GM10248 (cell line): ENCODE measurements around the gene RRP15.

ENCODE experiments used
- CTCF ChIA-PET: fragments of 300-600 bp; sonication (Branson Sonifier 250); formaldehyde crosslinking; extraction: SDS; loops from one replicate; lab custom pipeline; 2021; ENCODE audit warnings: antibody characterized with exemption; lab: Yijun Ruan, JAX
- POLR2A ChIA-PET: fragments of 350-650 bp; sonication (Branson Sonifier 250); formaldehyde crosslinking; extraction: SDS; loops from one replicate; lab custom pipeline; 2020; ENCODE audit warnings: antibody characterized with exemption; lab: Yijun Ruan, JAX
- DNase-seq: peaks from one replicate; pipeline ENCODE4 v3.0.0; 2012; ENCODE audit errors: extremely low spot score
- TF ChIP-seq, protein P1 (sequence below): IDR thresholded peaks from 2 replicates; pipeline ENCODE4 v1.5.1; 2012; ENCODE audit warnings: mild to moderate bottlenecking, low read depth; ENCODE audit errors: extremely low read depth, missing control alignments, control extremely low read depth

The RRP15 gene

DNA sequence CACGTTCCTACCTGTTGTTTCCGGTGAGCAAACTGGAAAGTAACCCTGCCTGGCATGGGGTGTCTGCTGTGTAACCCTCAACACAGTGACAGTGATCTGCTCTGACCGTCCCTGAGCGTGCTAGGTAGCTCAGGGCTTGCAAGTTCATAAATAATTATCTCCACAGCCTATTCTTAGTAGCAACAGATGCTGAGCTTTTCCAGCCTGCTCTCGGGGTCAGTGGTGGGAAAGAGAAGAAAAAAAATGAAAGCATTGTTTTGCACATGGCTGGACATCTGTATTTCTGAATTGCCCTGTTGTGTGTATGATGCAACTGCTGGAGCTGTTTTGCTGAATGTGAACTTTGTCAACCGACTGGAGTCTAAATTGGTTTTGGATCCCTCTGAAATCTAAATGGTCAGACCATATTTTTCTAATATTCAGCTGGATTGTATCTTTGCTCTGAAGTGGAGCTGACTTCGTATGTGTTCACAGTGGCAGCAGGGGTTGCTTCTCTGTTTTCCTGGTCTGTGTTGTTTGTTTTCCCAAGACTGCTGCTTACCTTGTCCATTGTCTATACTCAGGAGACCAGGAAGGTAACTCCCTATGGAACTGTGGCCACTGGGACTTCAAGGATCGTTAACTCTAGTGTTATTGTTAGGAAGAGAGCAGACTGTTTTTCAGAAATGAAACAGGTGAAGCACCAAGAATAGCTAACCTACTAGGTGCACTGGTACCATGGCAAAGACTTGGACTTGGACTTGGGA is 87.0 kb downstream of the RRP15 start:
- TF ChIP-seq, protein P1, sequence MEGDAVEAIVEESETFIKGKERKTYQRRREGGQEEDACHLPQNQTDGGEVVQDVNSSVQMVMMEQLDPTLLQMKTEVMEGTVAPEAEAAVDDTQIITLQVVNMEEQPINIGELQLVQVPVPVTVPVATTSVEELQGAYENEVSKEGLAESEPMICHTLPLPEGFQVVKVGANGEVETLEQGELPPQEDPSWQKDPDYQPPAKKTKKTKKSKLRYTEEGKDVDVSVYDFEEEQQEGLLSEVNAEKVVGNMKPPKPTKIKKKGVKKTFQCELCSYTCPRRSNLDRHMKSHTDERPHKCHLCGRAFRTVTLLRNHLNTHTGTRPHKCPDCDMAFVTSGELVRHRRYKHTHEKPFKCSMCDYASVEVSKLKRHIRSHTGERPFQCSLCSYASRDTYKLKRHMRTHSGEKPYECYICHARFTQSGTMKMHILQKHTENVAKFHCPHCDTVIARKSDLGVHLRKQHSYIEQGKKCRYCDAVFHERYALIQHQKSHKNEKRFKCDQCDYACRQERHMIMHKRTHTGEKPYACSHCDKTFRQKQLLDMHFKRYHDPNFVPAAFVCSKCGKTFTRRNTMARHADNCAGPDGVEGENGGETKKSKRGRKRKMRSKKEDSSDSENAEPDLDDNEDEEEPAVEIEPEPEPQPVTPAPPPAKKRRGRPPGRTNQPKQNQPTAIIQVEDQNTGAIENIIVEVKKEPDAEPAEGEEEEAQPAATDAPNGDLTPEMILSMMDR: no peak
- ChIA-PET CTCF (interaction anchor here (1.1 to 2.8 kb wide), 3 partner anchors 9 to 33 kb away, joined by 3 to 8 read pairs (median 3); no protein-coding TSS in a partner anchor), POLR2A (no interaction called here)
- DNase-seq: no peak

DNA sequence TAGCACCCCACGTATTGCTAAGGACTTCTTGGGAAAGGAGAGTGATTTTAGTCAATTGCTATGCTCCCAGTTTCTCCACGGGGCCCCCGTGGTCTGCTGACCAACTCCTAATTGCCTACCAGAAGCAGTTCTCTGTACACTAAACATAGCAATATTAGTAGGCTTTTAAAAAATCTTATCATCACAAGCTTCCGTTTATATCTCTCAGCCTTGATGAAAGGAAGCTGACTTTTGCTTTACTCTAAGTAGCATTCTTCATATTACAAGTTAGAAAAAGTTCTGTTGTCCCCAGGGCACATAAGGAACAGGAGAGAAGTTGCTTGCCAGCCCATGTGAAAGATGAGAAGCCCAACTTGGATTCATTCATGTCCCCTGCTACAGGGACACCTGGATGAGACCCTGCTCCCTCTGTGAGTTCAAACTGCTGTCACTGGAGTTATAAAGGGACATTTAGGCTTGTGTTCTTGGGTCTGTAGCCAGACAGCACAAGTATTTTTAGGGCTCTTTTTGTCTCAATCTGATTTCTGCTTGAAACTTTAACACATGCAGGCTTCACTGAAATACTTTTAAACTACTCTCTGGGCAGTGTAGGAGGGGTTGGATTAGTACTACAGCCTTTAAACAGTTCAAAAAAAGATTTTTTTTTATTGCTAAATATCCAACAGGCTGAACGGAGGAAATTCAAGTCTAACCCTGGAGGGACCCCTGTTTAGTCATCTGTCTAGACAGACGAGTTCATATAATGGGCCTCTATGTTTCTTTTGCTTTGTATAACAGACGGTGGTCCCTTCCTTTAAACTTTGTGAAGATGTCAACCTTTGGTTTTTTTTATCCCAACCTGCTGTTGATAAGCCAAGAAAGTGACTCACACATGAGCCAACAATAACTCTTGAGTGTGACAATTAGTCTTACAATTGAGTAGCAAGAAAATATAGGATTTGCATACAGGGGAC is 89.6 kb downstream of the RRP15 start:
- DNase-seq: no peak
- TF ChIP-seq, protein P1: no peak
- ChIA-PET POLR2A (no interaction called here), CTCF (no interaction called here)

DNA sequence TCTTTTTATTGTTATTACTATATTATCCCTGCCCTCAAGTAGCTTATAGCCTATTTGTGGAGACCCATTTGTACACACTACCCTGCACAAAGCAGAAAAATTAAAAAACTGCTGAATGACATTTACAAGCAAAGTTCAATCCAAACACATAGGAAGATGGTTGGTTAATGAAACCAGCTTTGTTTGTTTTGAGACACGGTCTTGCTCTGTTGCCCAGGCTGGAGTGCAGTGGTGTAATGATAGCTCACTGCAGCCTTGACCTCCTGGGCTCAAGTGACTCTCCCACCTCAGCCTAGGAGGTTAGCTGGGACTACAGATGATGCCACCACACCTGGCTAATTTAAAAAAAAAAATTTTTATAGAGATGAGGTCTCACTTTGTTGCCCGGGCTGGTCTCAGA is 91.6 kb downstream of the RRP15 start:
- ChIA-PET CTCF (interaction anchor here (0.8 to 1.7 kb wide), 4 partner anchors 9 to 21 kb away, joined by 3 to 4 read pairs (median 4); no protein-coding TSS in a partner anchor), POLR2A (no interaction called here)
- TF ChIP-seq, protein P1: no peak
- DNase-seq: no peak

DNA sequence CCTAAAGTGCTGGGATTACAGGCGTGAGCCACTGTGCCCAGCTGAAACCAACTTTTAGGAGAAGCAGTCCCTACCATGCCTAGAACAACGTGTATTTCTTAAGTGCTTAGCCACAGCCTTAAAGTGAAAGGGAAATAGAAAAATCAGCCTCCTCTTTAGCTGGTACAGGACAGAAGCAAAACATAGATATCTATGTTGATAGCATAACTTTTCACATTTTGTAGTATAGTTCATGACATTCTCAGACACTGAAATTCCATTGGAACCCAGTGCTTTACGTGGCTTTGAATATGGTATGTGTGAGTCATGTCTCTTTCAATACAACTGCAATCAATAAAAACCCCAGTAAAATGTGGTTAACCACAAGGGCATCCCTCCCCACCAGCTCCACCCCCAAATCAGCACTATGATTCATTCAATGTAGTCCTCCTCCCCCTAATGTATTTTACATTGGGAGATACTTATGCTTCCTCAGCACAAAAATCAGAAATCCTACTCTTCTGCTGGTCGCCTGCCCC is 92.1 kb downstream of the RRP15 start:
- TF ChIP-seq, protein P1: no peak
- peak; percentile 15 for DNase-seq
- ChIA-PET POLR2A (no interaction called here), CTCF (interaction anchor here (0.8 to 1.2 kb wide), 3 partner anchors 9 to 21 kb away, joined by 3 to 4 read pairs (median 4); no protein-coding TSS in a partner anchor)

DNA sequence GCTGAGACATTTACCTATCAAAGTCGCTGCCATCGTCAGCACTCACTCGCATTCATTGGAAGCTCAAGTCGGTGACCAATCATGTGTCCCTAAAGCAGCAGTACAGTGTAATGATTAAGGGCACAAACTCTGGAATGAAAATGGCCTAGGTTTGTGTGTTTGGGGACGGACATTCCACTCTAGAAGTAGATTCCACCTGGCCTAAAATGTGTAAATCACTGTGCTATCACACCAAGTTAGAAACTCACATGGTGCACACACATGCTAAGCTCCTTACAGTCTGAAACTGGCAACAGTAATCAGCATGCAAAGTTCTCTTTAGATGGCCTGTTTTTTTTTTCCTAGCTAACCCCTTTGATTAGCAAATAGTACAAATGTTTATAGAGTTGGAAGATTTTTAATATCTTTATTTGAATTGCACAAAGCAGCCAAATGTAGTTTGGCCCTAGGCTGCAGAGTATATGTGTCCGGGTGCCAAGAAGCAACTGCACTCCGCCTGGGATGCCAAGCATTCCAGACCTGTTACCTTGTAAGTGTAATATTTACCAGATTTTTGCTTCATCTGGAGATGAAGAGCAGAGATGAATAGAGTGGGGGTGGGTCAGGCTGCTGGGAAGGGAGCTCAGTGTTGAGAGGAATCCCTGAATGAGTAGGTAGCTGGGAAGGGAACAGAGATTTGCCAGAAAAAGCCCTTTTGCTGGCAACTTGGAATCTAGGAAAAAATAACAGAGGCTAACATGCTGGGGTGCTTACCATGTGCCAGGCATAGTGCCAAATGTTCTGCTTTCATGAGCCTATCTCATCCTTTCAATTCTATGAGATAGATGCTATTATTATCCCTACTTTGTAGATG is 95.3 kb downstream of the RRP15 start:
- POLR2A ChIA-PET: no interaction called here
- CTCF ChIA-PET: no interaction called here
- no peak for DNase-seq
- TF ChIP-seq, protein P1: no peak
